ENCODE data around the gene CCDC40. TPM values are rescaled to one million over a fixed set of nuclear protein-coding genes. Genes with fewer than 3 reads are reported as not detected.

The CCDC40 gene
- total and polyA plus RNA-seq, 2 of the 13 experiments (the other 11 are each of a cell fraction or from before 2014, with no cell fraction given), result 4.1 to 5.5 TPM

DNA sequence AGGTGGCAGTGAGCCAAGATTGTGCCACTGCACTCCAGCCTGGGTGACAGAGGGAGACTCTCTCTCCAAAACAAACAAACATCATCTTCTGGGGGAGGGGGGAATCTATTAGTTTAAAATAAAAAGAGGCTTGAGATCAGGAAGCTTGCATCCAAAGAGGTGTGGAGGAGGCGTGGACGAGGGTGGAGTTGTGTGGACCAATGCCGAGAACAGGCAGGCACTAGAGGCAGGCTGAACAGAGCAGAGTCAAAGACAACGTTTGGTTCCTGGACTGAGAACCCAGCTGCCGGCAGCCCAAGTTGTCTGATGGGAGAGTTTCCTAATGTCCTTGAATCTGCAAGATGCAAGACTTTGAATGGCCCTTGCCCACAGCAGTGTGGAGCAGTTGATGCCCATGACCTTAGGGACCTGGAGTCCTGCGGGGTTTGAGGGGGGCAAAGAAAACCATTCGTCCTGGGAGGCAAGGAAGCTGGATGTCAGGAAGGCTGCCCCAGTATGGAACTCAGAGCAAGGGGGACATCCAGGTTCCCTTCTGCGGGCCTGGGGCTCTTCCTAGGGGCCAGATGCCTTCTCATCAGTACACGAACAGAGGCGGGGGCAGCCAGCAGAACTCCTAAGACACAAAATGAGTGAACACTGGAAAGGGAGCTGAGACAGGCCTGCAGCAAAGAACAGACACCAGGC, 9.9 kb upstream of the CCDC40 start:
- Histone ChIP-seq H4K20me1 (ENCODE audit: insufficient read depth, low read length) (peaks cover 17% of the 10 kb centered on the region; the same call in 1 of the 2 replicates), H3K4me2 (ENCODE audit: low read depth, low read length) (no peak overlapping the region), H2AFZ (ENCODE audit: low read length) (no peak overlapping the region), H3K4me3 (replicated peaks in 1 of 3; ENCODE audit: insufficient read depth in 1 of 3, low read depth in 2 of 3, low read length in 3 of 3) (no peak overlapping the region), H3K27me3 (ENCODE audit: control insufficient read depth in 1 of 2, insufficient read depth in 2 of 2, low read length in 2 of 2) (no peaks in the 10 kb centered on the region), H3K36me3 (replicated peaks in 1 of 2; ENCODE audit: control insufficient read depth in 1 of 2, insufficient read depth in 2 of 2, low read length in 2 of 2) (0 out of 5 replicates have a peak, but pooled peaks cover 0 to 2% of the 10 kb centered on the region in 2 experiments), H3K9me3 (ENCODE audit: low read length) (no peaks in the 10 kb centered on the region), H3K27ac (ENCODE audit: extremely low read length, insufficient read depth, low read length) (no peak overlapping the region), H3K9ac (ENCODE audit: insufficient read depth, low read depth, low read length) (no peak overlapping the region), H3K79me2 (ENCODE audit: insufficient read depth, low read length) (peaks cover 31% of the 10 kb centered on the region), H3K4me1 (ENCODE audit: insufficient read depth, low read length) (peaks cover 72% of the 10 kb centered on the region)
- DNase-seq (ENCODE audit: low spot score), result no peak
- no TSS peak for BruUV-seq (replicated peaks)
- CTCF ChIA-PET (ENCODE audit: low intra/inter-chr PET ratio, low total read pairs), result no interaction called here
- in situ Hi-C loops (cut with HindIII; ENCODE audit: extremely low pct_ligation_motif_present, low pct_unique_long_range_greater_than_20kb), result no loop called here
- POLR2A ChIA-PET, result interaction anchor here (1.7 kb wide), 1 partner anchor 33 kb away, joined by 8 read pairs; no protein-coding TSS in a partner anchor
- 81% methylated on average over 10 of the region's 10 CpGs for WGBS (ENCODE audit: low lambda C conversion rate)
- no peak for FAIRE-seq
- TF ChIP-seq SKI (IDR thresholded peaks at IDR 0.05; ENCODE audit: partially characterized antibody), result no peak
- no peak for TF ChIP-seq KLF16 (CRISPR knock-in tag; IDR thresholded peaks at IDR 0.05)
- no peak for TF ChIP-seq ATF7-NPFF (CRISPR knock-in tag; IDR thresholded peaks at IDR 0.05; ENCODE audit: low read depth)
- no peak for TF ChIP-seq PHB2 (IDR thresholded peaks at IDR 0.05; ENCODE audit: partially characterized antibody)
- TF ChIP-seq ZNF629 (CRISPR knock-in tag; conservative IDR thresholded peaks at IDR 0.05), result no peak
- TF ChIP-seq PCBP2 (optimal IDR thresholded peaks at IDR 0.05; ENCODE audit: low read depth, low read length, poor library complexity, severe bottlenecking), result no peak
- intact Hi-C loops (cut with micrococcal nuclease; ENCODE audit: unreplicated experiment), result no loop called here
- ATAC-seq, result no peak

- no peak overlapping the region for H3K9ac ChIP-seq (ENCODE audit: insufficient read depth, low read depth, low read length)
- in situ Hi-C loops (cut with HindIII; ENCODE audit: extremely low pct_ligation_motif_present, low pct_unique_long_range_greater_than_20kb), result no loop called here
- peaks cover 74% of the 10 kb centered on the region for H3K4me1 ChIP-seq (ENCODE audit: insufficient read depth, low read length)
- WGBS (ENCODE audit: low lambda C conversion rate), result 92% methylated on average over 8 of the region's 8 CpGs
- H3K79me2 ChIP-seq (ENCODE audit: insufficient read depth, low read length), result peaks cover 30% of the 10 kb centered on the region
- ATAC-seq, result no peak
- ChIA-PET CTCF (ENCODE audit: low intra/inter-chr PET ratio, low total read pairs) (no interaction called here), POLR2A (interaction anchor here (0.7 to 1.7 kb wide), 2 partner anchors 34 to 74 kb away, joined by 4 to 8 read pairs; partner anchors contain the start of gene GAA)
- FAIRE-seq, result no peak
- no TSS peak for BruUV-seq (replicated peaks)
- H3K4me2 ChIP-seq (ENCODE audit: low read depth, low read length), result no peak overlapping the region
- DNase-seq (ENCODE audit: low spot score), result no peak
- intact Hi-C loops (cut with micrococcal nuclease; ENCODE audit: unreplicated experiment), result no loop called here
- H3K27me3 ChIP-seq (ENCODE audit: control insufficient read depth in 1 of 2, insufficient read depth in 2 of 2, low read length in 2 of 2), result no peaks in the 10 kb centered on the region
- H3K27ac ChIP-seq (ENCODE audit: extremely low read length, insufficient read depth, low read length), result no peak overlapping the region
- 0 out of 5 replicates have a peak, but pooled peaks cover 0 to 2% of the 10 kb centered on the region in 2 experiments for H3K36me3 ChIP-seq (replicated peaks in 1 of 2; ENCODE audit: control insufficient read depth in 1 of 2, insufficient read depth in 2 of 2, low read length in 2 of 2)
- H2AFZ ChIP-seq (ENCODE audit: low read length), result no peak overlapping the region
- peaks cover 17% of the 10 kb centered on the region; the same call in 1 of the 2 replicates for H4K20me1 ChIP-seq (ENCODE audit: insufficient read depth, low read length)
- H3K4me3 ChIP-seq (replicated peaks in 1 of 3; ENCODE audit: insufficient read depth in 1 of 3, low read depth in 2 of 3, low read length in 3 of 3), result no peak overlapping the region
- H3K9me3 ChIP-seq (ENCODE audit: low read length), result no peaks in the 10 kb centered on the region
- no peak for TF ChIP-seq ZNF572 (CRISPR knock-in tag; IDR thresholded peaks at IDR 0.05)
- TF ChIP-seq, protein P1, sequence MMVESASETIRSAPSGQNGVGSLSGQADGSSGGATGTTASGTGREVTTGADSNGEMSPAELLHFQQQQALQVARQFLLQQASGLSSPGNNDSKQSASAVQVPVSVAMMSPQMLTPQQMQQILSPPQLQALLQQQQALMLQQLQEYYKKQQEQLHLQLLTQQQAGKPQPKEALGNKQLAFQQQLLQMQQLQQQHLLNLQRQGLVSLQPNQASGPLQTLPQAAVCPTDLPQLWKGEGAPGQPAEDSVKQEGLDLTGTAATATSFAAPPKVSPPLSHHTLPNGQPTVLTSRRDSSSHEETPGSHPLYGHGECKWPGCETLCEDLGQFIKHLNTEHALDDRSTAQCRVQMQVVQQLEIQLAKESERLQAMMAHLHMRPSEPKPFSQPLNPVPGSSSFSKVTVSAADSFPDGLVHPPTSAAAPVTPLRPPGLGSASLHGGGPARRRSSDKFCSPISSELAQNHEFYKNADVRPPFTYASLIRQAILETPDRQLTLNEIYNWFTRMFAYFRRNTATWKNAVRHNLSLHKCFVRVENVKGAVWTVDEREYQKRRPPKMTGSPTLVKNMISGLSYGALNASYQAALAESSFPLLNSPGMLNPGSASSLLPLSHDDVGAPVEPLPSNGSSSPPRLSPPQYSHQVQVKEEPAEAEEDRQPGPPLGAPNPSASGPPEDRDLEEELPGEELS (CRISPR knock-in tag; IDR thresholded peaks at IDR 0.05), result no peak
- TF ChIP-seq ZNF546 (CRISPR knock-in tag; conservative IDR thresholded peaks at IDR 0.05), result no peak
- TF ChIP-seq, protein P2, sequence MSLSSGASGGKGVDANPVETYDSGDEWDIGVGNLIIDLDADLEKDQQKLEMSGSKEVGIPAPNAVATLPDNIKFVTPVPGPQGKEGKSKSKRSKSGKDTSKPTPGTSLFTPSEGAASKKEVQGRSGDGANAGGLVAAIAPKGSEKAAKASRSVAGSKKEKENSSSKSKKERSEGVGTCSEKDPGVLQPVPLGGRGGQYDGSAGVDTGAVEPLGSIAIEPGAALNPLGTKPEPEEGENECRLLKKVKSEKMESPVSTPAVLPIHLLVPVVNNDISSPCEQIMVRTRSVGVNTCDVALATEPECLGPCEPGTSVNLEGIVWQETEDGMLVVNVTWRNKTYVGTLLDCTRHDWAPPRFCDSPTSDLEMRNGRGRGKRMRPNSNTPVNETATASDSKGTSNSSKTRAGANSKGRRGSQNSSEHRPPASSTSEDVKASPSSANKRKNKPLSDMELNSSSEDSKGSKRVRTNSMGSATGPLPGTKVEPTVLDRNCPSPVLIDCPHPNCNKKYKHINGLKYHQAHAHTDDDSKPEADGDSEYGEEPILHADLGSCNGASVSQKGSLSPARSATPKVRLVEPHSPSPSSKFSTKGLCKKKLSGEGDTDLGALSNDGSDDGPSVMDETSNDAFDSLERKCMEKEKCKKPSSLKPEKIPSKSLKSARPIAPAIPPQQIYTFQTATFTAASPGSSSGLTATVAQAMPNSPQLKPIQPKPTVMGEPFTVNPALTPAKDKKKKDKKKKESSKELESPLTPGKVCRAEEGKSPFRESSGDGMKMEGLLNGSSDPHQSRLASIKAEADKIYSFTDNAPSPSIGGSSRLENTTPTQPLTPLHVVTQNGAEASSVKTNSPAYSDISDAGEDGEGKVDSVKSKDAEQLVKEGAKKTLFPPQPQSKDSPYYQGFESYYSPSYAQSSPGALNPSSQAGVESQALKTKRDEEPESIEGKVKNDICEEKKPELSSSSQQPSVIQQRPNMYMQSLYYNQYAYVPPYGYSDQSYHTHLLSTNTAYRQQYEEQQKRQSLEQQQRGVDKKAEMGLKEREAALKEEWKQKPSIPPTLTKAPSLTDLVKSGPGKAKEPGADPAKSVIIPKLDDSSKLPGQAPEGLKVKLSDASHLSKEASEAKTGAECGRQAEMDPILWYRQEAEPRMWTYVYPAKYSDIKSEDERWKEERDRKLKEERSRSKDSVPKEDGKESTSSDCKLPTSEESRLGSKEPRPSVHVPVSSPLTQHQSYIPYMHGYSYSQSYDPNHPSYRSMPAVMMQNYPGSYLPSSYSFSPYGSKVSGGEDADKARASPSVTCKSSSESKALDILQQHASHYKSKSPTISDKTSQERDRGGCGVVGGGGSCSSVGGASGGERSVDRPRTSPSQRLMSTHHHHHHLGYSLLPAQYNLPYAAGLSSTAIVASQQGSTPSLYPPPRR (CRISPR knock-in tag; IDR thresholded peaks at IDR 0.05; ENCODE audit: borderline replicate concordance), result no peak
- no peak for TF ChIP-seq ZNF354B (CRISPR knock-in tag; IDR thresholded peaks at IDR 0.05)
Measured at GRCh38 chr17:80027043-80027435, 9.4 kb upstream of the CCDC40 start.
